CD4-positive, alpha-beta T cell (primary cell): Measurements from ENCODE around the gene SOX15. TPM values are rescaled to one million over a fixed set of nuclear protein-coding genes. Genes with fewer than 3 reads are reported as not detected.

Source experiments
- ATAC-seq: fragments of 200-7000 bp; cut with Tn5 transposase; one replicate; pipeline ENCODE4 v1.10.0; 2022; ENCODE audit warnings: mild to moderate bottlenecking; ENCODE audit not compliant: poor library complexity
- CTCF ChIA-PET: fragments of 350-600 bp; sonication (Branson Sonifier 250); formaldehyde crosslinking; loops from one replicate; lab custom pipeline; 2021; ENCODE audit warnings: antibody characterized with exemption, inconsistent platforms; lab: Charles Lee
- POLR2A ChIA-PET: fragments of 350-600 bp; sonication (Branson Sonifier 250); formaldehyde crosslinking; loops from one replicate; lab custom pipeline; 2021; ENCODE audit warnings: antibody characterized with exemption, inconsistent platforms; lab: Charles Lee
- DNase-seq, 14 experiments: peaks; one replicate each; pipeline ENCODE4 v3.0.0-alpha.2; 2013 to 2020; ENCODE audit warnings: mixed read lengths in 2 of 14
- H3K27ac ChIP-seq, 2 donors: one replicate each; pipeline versions ENCODE4 v1.5.1 to v1.7.0; 2013; ENCODE audit warnings: low read length in 2 of 2, low read depth in 1 of 2, mild to moderate bottlenecking in 1 of 2
- H3K27me3 ChIP-seq, 2 experiments: 1 replicate in 1 of 2; 2 replicates in 1 of 2; pipeline versions ENCODE4 v1.6.1 to v1.7.0; 2013; ENCODE audit warnings: low read length in 2 of 2, control low read depth in 1 of 2, mild to moderate bottlenecking in 1 of 2, moderate library complexity in 1 of 2; ENCODE audit not compliant: insufficient read depth in 2 of 2, control insufficient read depth in 1 of 2
- H3K36me3 ChIP-seq: one replicate; pipeline ENCODE4 v1.6.1; 2013; ENCODE audit warnings: low read length, control low read depth; ENCODE audit not compliant: insufficient read depth
- H3K4me1 ChIP-seq: one replicate; pipeline ENCODE4 v1.6.1; 2013; ENCODE audit warnings: low read length, control low read depth; ENCODE audit not compliant: insufficient read depth
- H3K4me3 ChIP-seq: one replicate; pipeline ENCODE4 v1.5.1; 2013; ENCODE audit warnings: mild to moderate bottlenecking, low read length, moderate library complexity
- H3K9me3 ChIP-seq, 2 experiments: 1 replicate in 1 of 2; 2 replicates in 1 of 2; pipeline versions ENCODE4 v1.6.1 to v1.7.0; 2013; ENCODE audit warnings: low read length in 2 of 2, mild to moderate bottlenecking in 2 of 2, control low read depth in 1 of 2, moderate library complexity in 1 of 2; ENCODE audit not compliant: control insufficient read depth in 1 of 2, insufficient read depth in 1 of 2
- H3K27ac Mint-ChIP-seq: one replicate; pipeline ENCODE4 v1.8.0; 2020; ENCODE audit warnings: mixed read lengths
- H3K27me3 Mint-ChIP-seq: one replicate; pipeline ENCODE4 v1.8.0; 2021; ENCODE audit warnings: mixed read lengths
- H3K36me3 Mint-ChIP-seq: one replicate; pipeline ENCODE4 v1.8.0; 2021; ENCODE audit warnings: low read depth, mixed read lengths
- H3K4me1 Mint-ChIP-seq: one replicate; pipeline ENCODE4 v1.8.0; 2021; ENCODE audit warnings: low read depth, mixed read lengths
- H3K4me3 Mint-ChIP-seq: one replicate; pipeline ENCODE4 v1.8.0; 2020; ENCODE audit warnings: mild to moderate bottlenecking, mixed read lengths
- H3K9me3 Mint-ChIP-seq: one replicate; pipeline ENCODE4 v1.8.0; 2020; ENCODE audit warnings: mixed read lengths
- CTCF ChIP-seq: fragments of 200-600 bp; IDR thresholded peaks from one replicate; pipeline ENCODE4 v1.8.0; 2022; ENCODE audit warnings: antibody characterized with exemption, mild to moderate bottlenecking
- intact Hi-C, 2 experiments: fragments of 100-400 bp; cut with DNase I in 1 of 2; cut with micrococcal nuclease in 1 of 2; formaldehyde crosslinking; loops; one replicate each; pipeline versions ENCODE4 v1.15.1 to v1.9.0; 2023 to 2025; cut with DNase I, micrococcal nuclease
- total RNA-seq, 174 experiments: library from RNA in 2 of 174; stranded (reverse) in 2 of 174; gene quantifications; one replicate each; pipeline ENCODE4 v1.2.3 and lab custom pipeline; 2021 to 2026

The SOX15 gene
- total RNA-seq, 2 experiments from 2014 or later: 0.30 TPM; not detected in 1

GRCh38 chr17:7552621-7553051, 37.3 kb downstream of the SOX15 start:
- peaks cover 82% of the 10 kb centered on the region for H3K4me1 ChIP-seq

GRCh38 chr17:7551396-7551795, 38.5 kb downstream of the SOX15 start:
- Mint-ChIP-seq H3K4me1 (peaks cover 67% of the 10 kb centered on the region), H3K27me3 (no peaks in the 10 kb centered on the region), H3K36me3 (peaks cover 13% of the 10 kb centered on the region), H3K27ac (peak overlapping the region; percentile 77), H3K9me3 (no peaks in the 10 kb centered on the region), H3K4me3 (peak overlapping the region; percentile 64)
- Histone ChIP-seq H3K27me3 (no peaks in the 10 kb centered on the region), H3K4me3 (no peak overlapping the region), H3K36me3 (peaks cover 12% of the 10 kb centered on the region), H3K4me1 (peaks cover 79% of the 10 kb centered on the region), H3K9me3 (no peaks in the 10 kb centered on the region), H3K27ac (peak overlapping the region in 1 of 2 donors; percentile 15)
- DNase-seq: no peak
- no peak for TF ChIP-seq CTCF
- no peak for ATAC-seq
- ChIA-PET CTCF (interaction anchor here (2.8 kb wide), 1 partner anchor 10 kb away, joined by 15 read pairs; the partner anchor contains the start of gene SENP3), POLR2A (interaction anchor here (0.7 to 2.0 kb wide), 2 partner anchors 10 to 136 kb away, joined by 3 to 6 read pairs; partner anchors contain the start of genes SENP3, TP53 and WRAP53)
- intact Hi-C loops: no loop called here

More at GRCh38 chr17:7552621-7553051, 37.3 kb downstream of the SOX15 start:
- intact Hi-C loops: no loop called here
- peak in 6 of 14 experiments; percentile 36 to 86 (median 62) for DNase-seq
- Mint-ChIP-seq H3K27me3 (no peaks in the 10 kb centered on the region), H3K4me1 (peaks cover 70% of the 10 kb centered on the region), H3K4me3 (peak overlapping the region; percentile 77), H3K27ac (peak overlapping the region; percentile 77), H3K9me3 (no peaks in the 10 kb centered on the region), H3K36me3 (peaks cover 16% of the 10 kb centered on the region)
- peak overlapping the region; percentile 5 for H3K4me3 ChIP-seq
- peak overlapping the region; percentile 62 to 67 for H3K27ac ChIP-seq
- no peaks in the 10 kb centered on the region for H3K9me3 ChIP-seq
- peak; percentile 67 for ATAC-seq
- ChIA-PET CTCF (interaction anchor here (0.7 to 2.8 kb wide), 3 partner anchors 8 to 116 kb away, joined by 4 to 15 read pairs (median 9); partner anchors contain the start of gene SENP3), POLR2A (interaction anchor here (0.6 to 2.0 kb wide), 9 partner anchors 8 to 223 kb away, joined by 3 to 7 read pairs (median 3); partner anchors contain the start of genes NEURL4, SAT2, SENP3 and TMEM102)
- no peak for TF ChIP-seq CTCF
- no peaks in the 10 kb centered on the region for H3K27me3 ChIP-seq
- H3K36me3 ChIP-seq: peaks cover 15% of the 10 kb centered on the region

GRCh38 chr17:7550344-7550743, 39.5 kb downstream of the SOX15 start:
- H3K27me3 ChIP-seq: no peaks in the 10 kb centered on the region
- H3K4me1 ChIP-seq: peaks cover 76% of the 10 kb centered on the region
- H3K36me3 ChIP-seq: peaks cover 10% of the 10 kb centered on the region
- H3K4me3 ChIP-seq: no peak overlapping the region
- Mint-ChIP-seq H3K9me3 (no peaks in the 10 kb centered on the region), H3K4me1 (peaks cover 59% of the 10 kb centered on the region), H3K36me3 (peaks cover 10% of the 10 kb centered on the region), H3K27ac (peak overlapping the region; percentile 77), H3K27me3 (no peaks in the 10 kb centered on the region), H3K4me3 (peak overlapping the region; percentile 91)
- POLR2A ChIA-PET: interaction anchor here (1.0 to 3.3 kb wide), 5 partner anchors 11 to 137 kb away, joined by 3 to 19 read pairs (median 8); partner anchors contain the start of genes MPDU1, SENP3, TP53 and WRAP53
- DNase-seq (no peak), ATAC-seq (no peak)
- intact Hi-C loops: no loop called here
- no peaks in the 10 kb centered on the region for H3K9me3 ChIP-seq
- peak overlapping the region; percentile 36 to 47 for H3K27ac ChIP-seq
- CTCF ChIA-PET: interaction anchor here (1.2 to 2.6 kb wide), 2 partner anchors 39 to 114 kb away, joined by 4 to 11 read pairs; no protein-coding TSS in a partner anchor
- no peak for TF ChIP-seq CTCF
